Astrocyte (in vitro differentiated cells and primary cell): ENCODE measurements around the gene ATXN1L.

Source experiments
- CTCF ChIP-seq: IDR thresholded peaks from 2 replicates; pipeline ENCODE4 v1.5.1; 2011; ENCODE audit warnings: low read depth, mild to moderate bottlenecking, inconsistent platforms, low read length, moderate library complexity; ENCODE audit not compliant: insufficient read depth
- EZH2 ChIP-seq: IDR thresholded peaks from 2 replicates; pipeline ENCODE4 v1.6.1; 2012; ENCODE audit warnings: mild to moderate bottlenecking, low read length, inconsistent platforms; ENCODE audit not compliant: insufficient read depth

- TF ChIP-seq CTCF (no peak), EZH2 (no peak)
Measured at GRCh38 chr16:71803305-71803690, 42.5 kb upstream of the ATXN1L start.
